Stimulated activated naive B cell treated with anti-CD40 and anti-IgM and Interleukin-4, amounts not matched to agents 10 μg/mL and 1 μg/mL and 100 μg/mL, for 72 hours (primary cell): ENCODE results near the gene GULP1.

Experiments used
- ATAC-seq, 2 donors: fragments of 150-1000 bp; cut with Tn5 transposase; replicated peaks; 2 replicates each; pipeline ENCODE4 v1.10.0; 2021; ENCODE audit warnings: moderate library complexity in 1 of 2
- DNase-seq: peaks from one replicate; pipeline ENCODE4 v3.0.0; 2021
- H3K27ac Mint-ChIP-seq: one replicate; pipeline ENCODE4 v1.8.0; 2022; ENCODE audit warnings: mild to moderate bottlenecking, mixed read lengths
- H3K27me3 Mint-ChIP-seq, 2 donors: one replicate each; pipeline ENCODE4 v1.8.0; 2022; ENCODE audit warnings: mixed read lengths in 2 of 2
- H3K36me3 Mint-ChIP-seq, 2 donors: one replicate each; pipeline ENCODE4 v1.8.0; 2022; ENCODE audit warnings: mixed read lengths in 2 of 2, mild to moderate bottlenecking in 1 of 2
- H3K4me1 Mint-ChIP-seq, 2 donors: one replicate each; pipeline ENCODE4 v1.8.0; 2022; ENCODE audit warnings: mixed read lengths in 2 of 2, mild to moderate bottlenecking in 1 of 2
- H3K4me3 Mint-ChIP-seq, 2 donors: one replicate each; pipeline ENCODE4 v1.8.0; 2022; ENCODE audit warnings: mild to moderate bottlenecking in 2 of 2, mixed read lengths in 2 of 2, moderate library complexity in 1 of 2
- H3K9me3 Mint-ChIP-seq, 2 donors: one replicate each; pipeline ENCODE4 v1.8.0; 2022; ENCODE audit warnings: mixed read lengths in 2 of 2, mild to moderate bottlenecking in 1 of 2

The GULP1 gene

GRCh38 chr2:188303363-188304031 lies 11.8 kb downstream of the GULP1 start:
- Mint-ChIP-seq H3K36me3 (no peaks in the 10 kb centered on the region), H3K9me3 (peaks cover 3 to 4% of the 10 kb centered on the region in 2 donors), H3K27ac (no peak overlapping the region), H3K4me1 (no peaks in the 10 kb centered on the region), H3K4me3 (no peak overlapping the region), H3K27me3 (no peaks in the 10 kb centered on the region)
- ATAC-seq (no peak), DNase-seq (no peak)

- ATAC-seq (no peak), DNase-seq (no peak)
- Mint-ChIP-seq H3K27me3 (no peaks in the 10 kb centered on the region), H3K4me1 (no peaks in the 10 kb centered on the region), H3K36me3 (no peaks in the 10 kb centered on the region), H3K4me3 (no peak overlapping the region), H3K9me3 (peaks cover 2 to 4% of the 10 kb centered on the region in 2 donors), H3K27ac (no peak overlapping the region)
These were observed 13.6 kb downstream of the GULP1 start for GRCh38 chr2:188305271-188305670.

DNA sequence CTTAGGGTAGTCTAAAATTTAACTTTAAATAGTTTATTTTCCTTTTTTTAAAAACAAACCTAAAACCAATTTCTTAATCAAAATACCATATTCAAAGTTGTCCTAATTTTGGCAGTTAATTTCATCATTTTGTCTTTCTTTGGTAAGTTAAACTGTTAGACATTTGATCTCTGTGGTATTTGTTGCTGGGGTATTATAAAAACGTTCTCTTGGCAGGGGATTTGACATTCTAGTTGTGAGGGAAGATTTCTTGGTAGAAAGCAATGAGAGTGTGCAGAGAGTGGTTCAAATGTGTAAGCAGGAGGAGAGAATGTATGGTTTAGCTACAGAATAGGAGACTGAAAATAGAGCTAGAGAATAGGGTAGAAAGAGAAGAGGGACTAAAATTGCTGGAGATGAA lies 14.6 kb downstream of the GULP1 start:
- H3K9me3 Mint-ChIP-seq, result peaks cover 2 to 4% of the 10 kb centered on the region in 2 donors
- no peaks in the 10 kb centered on the region for H3K4me1 Mint-ChIP-seq
- DNase-seq (no peak), ATAC-seq (no peak)
- H3K27ac Mint-ChIP-seq, result no peak overlapping the region
- no peaks in the 10 kb centered on the region for H3K27me3 Mint-ChIP-seq
- H3K36me3 Mint-ChIP-seq, result no peaks in the 10 kb centered on the region
- no peak overlapping the region for H3K4me3 Mint-ChIP-seq

DNA sequence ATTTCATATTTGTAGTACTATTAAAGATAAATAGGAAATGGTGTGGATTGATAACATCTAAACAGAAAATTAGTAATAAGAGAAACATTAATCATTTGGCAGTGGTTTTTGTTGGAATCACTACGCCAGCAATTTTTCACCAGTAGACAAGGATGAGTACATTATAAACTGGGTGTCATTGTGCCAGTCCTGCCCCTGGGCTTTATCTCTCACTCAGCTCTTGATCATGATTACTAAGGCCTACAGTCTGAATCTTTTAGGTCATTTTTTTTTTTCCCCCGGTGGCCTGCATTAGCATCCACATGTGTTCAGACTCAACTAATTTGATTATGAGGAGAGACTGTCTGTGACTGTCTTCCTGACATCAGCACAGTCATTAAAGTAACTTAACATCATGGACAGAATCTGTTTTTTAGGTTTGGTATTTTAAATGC lies 16.2 kb downstream of the GULP1 start:
- no peaks in the 10 kb centered on the region for H3K27me3 Mint-ChIP-seq
- H3K9me3 Mint-ChIP-seq, result peaks cover 4 to 5% of the 10 kb centered on the region in 2 donors
- DNase-seq (no peak), ATAC-seq (no peak)
- no peak overlapping the region for H3K27ac Mint-ChIP-seq
- H3K4me1 Mint-ChIP-seq, result no peaks in the 10 kb centered on the region
- H3K4me3 Mint-ChIP-seq, result no peak overlapping the region
- H3K36me3 Mint-ChIP-seq, result no peaks in the 10 kb centered on the region

DNA sequence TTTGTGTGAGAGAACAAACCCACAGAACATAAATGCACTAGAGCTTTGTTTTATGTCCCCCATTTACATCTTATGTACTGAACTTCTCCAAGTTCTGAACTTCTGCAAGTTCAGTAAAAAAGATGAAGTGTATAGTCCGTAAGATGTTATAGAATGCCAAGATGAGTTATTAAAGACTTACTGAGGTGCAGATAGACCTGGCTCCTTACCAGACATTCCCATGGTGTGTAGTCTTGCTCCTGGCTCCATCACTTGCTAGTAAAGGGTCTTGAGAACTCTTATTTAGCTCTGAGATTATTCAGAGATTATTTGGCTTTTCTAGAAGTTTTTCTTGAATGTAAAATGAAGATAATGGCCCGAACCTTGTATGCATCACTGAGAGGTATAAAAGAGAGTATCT lies 16.8 kb downstream of the GULP1 start:
- ATAC-seq (no peak), DNase-seq (no peak)
- Mint-ChIP-seq H3K27ac (no peak overlapping the region), H3K9me3 (peaks cover 7 to 10% of the 10 kb centered on the region in 2 donors), H3K4me3 (no peak overlapping the region), H3K36me3 (no peaks in the 10 kb centered on the region), H3K4me1 (no peaks in the 10 kb centered on the region), H3K27me3 (no peaks in the 10 kb centered on the region)

DNA sequence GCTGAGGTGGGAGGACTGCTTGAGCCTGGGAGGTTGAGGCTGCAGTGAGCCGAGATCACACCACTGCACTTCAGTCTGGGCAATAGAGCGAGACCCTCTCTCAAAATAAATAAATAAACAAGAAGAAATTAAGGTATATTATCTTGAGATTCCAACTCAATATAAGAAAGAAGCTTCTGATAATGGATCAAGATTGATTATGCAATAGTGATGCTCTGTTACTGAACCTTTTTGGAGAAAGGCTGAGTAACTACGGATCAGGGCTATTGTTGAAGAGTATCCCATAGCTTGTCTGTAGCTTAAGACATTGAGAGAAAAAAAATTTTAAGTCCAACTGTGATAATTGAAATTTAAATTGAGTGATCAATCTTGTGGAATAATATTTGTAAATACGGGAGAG lies 17.7 kb downstream of the GULP1 start:
- Mint-ChIP-seq H3K27me3 (no peaks in the 10 kb centered on the region), H3K36me3 (no peaks in the 10 kb centered on the region), H3K9me3 (peaks cover 7 to 13% of the 10 kb centered on the region in 2 donors), H3K4me1 (no peaks in the 10 kb centered on the region), H3K4me3 (no peak overlapping the region), H3K27ac (no peak overlapping the region)
- DNase-seq, result no peak
- no peak for ATAC-seq

- Mint-ChIP-seq H3K27me3 (no peaks in the 10 kb centered on the region), H3K36me3 (no peaks in the 10 kb centered on the region), H3K4me1 (no peaks in the 10 kb centered on the region), H3K4me3 (no peak overlapping the region), H3K9me3 (peaks cover 7 to 17% of the 10 kb centered on the region in 2 donors), H3K27ac (no peak overlapping the region)
- DNase-seq (no peak), ATAC-seq (no peak)
These were observed 22.8 kb downstream of the GULP1 start for GRCh38 chr2:188314314-188315054.

DNA sequence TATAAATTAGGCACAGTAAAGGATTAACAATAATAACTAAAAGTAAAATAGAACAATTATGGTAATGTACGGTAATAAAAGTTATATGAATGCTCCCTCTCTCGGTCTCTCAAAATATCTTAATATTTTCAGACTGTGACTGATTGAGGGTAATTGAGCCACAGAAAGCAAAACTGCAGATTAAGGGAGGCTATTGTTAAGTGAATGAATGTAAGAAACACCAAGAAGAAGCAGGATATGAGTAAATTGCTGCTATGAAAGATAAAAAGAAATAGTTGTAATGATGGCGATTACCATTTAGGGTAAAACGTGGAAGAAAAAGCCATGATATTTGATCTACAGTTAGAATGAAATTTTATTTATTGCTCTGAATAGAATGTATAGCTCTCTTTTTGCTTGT lies 24.1 kb downstream of the GULP1 start:
- no peaks in the 10 kb centered on the region for H3K27me3 Mint-ChIP-seq
- no peak overlapping the region for H3K27ac Mint-ChIP-seq
- DNase-seq, result no peak
- peaks cover 8 to 20% of the 10 kb centered on the region in 2 donors for H3K9me3 Mint-ChIP-seq
- no peak overlapping the region for H3K4me3 Mint-ChIP-seq
- no peaks in the 10 kb centered on the region for H3K36me3 Mint-ChIP-seq
- no peak for ATAC-seq
- H3K4me1 Mint-ChIP-seq, result no peaks in the 10 kb centered on the region

DNA sequence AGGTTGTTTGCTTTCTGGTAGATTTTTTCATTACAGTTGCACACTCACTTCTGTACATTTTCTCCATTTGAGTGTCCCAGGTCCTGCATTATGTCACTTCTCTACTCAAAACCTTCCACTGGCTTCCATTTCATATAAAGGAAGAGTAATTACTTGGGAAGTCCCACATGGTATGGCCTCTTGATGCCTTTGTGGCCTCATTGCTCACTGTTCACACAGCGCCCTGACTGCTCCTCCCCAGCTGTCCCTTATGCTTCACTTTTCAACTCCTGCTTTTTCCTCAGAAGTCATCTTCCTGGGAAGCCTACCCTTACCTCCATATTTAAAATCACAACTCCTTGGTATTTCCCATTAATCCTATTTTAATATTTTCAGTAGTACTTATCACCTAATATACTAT lies 24.7 kb downstream of the GULP1 start:
- Mint-ChIP-seq H3K27ac (no peak overlapping the region), H3K36me3 (no peaks in the 10 kb centered on the region), H3K9me3 (peaks cover 8 to 20% of the 10 kb centered on the region in 2 donors), H3K27me3 (no peaks in the 10 kb centered on the region), H3K4me1 (no peaks in the 10 kb centered on the region), H3K4me3 (no peak overlapping the region)
- no peak for DNase-seq
- ATAC-seq, result no peak

DNA sequence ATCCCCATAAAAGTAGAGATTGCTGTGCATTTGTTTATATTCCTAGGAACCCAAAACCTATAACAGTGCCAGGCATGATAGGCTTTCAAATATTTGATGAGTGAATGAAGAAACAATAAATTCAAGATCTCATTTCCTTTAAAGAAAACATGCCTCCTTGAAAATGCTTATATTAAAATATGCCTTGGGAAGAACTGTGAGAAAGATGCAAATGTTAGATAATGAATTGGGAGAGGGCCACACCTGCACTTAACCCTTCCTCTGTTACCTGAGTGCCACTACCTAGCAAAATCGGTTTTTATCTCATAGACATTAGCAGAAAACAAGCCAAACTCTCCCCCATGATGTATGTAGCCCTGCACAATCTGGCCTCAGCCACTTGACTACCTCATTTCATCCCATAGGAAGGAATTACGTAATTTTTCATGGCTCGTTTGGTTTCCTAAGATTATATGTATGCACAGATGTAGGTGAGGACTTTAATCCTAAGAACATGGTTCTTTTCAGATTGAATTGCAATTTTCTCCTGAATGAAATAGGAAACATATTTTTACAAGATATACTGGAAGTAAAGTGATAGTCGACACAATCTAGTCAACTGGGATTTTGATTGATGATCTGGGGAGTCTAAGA lies 25.2 kb downstream of the GULP1 start:
- no peak for ATAC-seq
- H3K4me3 Mint-ChIP-seq, result no peak overlapping the region
- no peaks in the 10 kb centered on the region for H3K4me1 Mint-ChIP-seq
- H3K36me3 Mint-ChIP-seq, result no peaks in the 10 kb centered on the region
- H3K9me3 Mint-ChIP-seq, result peaks cover 8 to 20% of the 10 kb centered on the region in 2 donors
- no peak overlapping the region for H3K27ac Mint-ChIP-seq
- no peak for DNase-seq
- H3K27me3 Mint-ChIP-seq, result no peaks in the 10 kb centered on the region

DNA sequence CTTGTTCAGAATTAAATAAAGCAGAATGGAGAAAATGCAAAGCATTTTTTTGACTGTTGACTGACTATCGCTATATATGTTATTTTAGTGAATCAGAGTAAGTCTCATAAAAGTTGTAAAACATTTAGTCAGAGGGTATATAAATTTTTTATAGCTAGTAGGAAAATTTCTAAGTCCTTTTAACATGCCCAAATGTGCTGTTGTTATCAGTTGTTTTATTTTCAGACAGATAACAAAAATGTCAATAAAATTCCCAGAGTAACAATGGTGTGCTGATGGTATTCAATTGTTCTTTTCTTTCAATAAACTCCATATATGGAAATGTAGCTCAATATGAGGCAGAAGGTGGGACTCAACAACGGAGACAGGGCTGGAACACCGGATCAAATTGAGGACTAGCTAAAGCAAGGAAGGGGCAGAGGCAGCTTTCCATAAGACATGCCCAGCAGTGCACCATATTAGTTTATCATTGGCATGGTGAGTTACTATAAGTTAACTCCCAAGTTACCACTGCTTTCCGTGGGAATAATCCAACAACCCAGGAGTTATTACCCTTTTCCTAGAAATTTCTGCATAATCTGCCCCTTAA lies 26.6 kb downstream of the GULP1 start:
- DNase-seq (no peak), ATAC-seq (no peak)
- Mint-ChIP-seq H3K27ac (no peak overlapping the region), H3K9me3 (peaks cover 3 to 16% of the 10 kb centered on the region in 2 donors), H3K4me3 (no peak overlapping the region), H3K36me3 (no peaks in the 10 kb centered on the region), H3K4me1 (no peaks in the 10 kb centered on the region), H3K27me3 (no peaks in the 10 kb centered on the region)

DNA sequence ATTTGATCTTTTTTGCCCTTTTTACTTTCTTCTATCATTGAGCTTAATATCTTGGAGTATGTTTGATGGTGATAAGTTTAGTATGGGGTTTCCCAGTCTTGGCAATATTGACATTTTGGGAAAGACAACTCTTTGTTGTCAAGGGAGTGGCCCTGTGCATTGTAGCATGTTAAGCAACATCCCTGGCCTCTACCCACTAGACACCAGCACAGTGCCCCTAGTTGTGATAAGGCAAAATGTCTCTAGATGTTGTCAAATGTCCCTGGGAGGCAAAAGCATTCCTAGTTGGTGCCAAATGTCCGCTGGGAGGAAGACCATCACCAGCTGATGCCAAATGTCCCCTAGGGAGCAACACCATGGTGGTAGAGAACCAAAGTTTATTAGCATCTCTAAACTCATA lies 28.2 kb downstream of the GULP1 start:
- DNase-seq, result no peak
- no peak for ATAC-seq
- no peak overlapping the region for H3K27ac Mint-ChIP-seq
- no peaks in the 10 kb centered on the region for H3K4me1 Mint-ChIP-seq
- no peak overlapping the region for H3K4me3 Mint-ChIP-seq
- no peaks in the 10 kb centered on the region for H3K36me3 Mint-ChIP-seq
- H3K9me3 Mint-ChIP-seq, result peaks cover 3 to 6% of the 10 kb centered on the region in 2 donors
- H3K27me3 Mint-ChIP-seq, result no peaks in the 10 kb centered on the region

DNA sequence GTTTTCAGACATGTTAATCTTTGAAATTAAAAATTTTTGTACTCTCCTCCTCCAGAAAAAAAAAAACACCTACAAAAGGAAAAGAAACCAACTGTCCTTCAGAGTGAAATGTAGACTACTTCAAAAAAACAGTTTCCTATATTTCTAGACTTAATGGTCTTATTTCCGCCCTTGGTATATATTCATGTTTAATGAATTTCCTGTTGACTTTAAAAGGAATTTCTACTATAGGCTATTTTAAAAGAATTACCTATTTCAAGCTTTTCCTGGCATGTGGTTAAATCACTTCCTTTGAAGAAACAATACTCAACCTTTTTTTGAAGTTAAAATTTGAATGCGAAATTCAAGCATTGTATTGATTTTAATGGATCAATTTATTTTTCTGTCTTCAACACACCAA lies 29.2 kb downstream of the GULP1 start:
- Mint-ChIP-seq H3K36me3 (no peaks in the 10 kb centered on the region), H3K27me3 (no peaks in the 10 kb centered on the region), H3K9me3 (peaks cover 3 to 6% of the 10 kb centered on the region in 2 donors), H3K4me3 (no peak overlapping the region), H3K4me1 (no peaks in the 10 kb centered on the region), H3K27ac (no peak overlapping the region)
- ATAC-seq (no peak), DNase-seq (no peak)

- no peaks in the 10 kb centered on the region for H3K36me3 Mint-ChIP-seq
- no peak overlapping the region for H3K27ac Mint-ChIP-seq
- peaks cover 3% of the 10 kb centered on the region in 2 donors for H3K9me3 Mint-ChIP-seq
- DNase-seq, result no peak
- no peak for ATAC-seq
- H3K27me3 Mint-ChIP-seq, result no peaks in the 10 kb centered on the region
- H3K4me3 Mint-ChIP-seq, result no peak overlapping the region
- H3K4me1 Mint-ChIP-seq, result no peaks in the 10 kb centered on the region
These were observed 31.2 kb downstream of the GULP1 start for GRCh38 chr2:188322569-188323551.
